HG02678 (cell line): Measurements from ENCODE around the gene BABAM2.

Experiments
- ATAC-seq: cut with Tn5 transposase; IDR thresholded peaks from one replicate; pipeline ENCODE4 v1.9.1; 2021; ENCODE audit warnings: mild to moderate bottlenecking, moderate library complexity; ENCODE audit not compliant: unreplicated experiment

The BABAM2 gene

DNA sequence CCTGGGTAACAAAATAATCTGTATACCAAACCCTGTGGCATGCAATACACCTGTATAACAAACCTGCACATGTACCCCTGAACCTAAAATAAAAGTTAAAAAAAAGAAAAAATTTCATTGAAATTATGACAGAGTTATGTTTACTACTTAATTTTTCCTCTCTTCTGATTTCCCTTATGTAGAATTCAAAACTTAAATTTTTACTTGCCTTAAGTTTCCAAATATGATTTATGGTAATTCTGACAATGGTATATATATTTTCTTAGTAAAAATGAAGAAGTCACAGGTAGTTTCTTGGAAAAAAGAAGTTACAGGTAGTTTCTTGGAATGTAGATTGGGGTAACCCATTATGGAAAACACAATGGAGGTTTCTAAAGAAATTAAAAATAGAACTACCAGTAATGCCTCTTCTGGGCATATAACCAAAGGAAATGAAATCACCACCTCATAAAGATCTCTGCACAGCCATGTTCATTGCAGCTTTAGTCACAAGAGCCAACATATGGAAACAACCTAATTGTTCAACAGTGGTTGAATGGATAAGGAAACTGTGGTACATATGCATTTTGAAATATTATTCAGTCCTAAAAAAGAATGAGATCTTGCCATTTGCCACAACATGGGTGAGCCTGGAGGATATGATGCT is 164.9 kb downstream of the BABAM2 start:
- no peak for ATAC-seq

DNA sequence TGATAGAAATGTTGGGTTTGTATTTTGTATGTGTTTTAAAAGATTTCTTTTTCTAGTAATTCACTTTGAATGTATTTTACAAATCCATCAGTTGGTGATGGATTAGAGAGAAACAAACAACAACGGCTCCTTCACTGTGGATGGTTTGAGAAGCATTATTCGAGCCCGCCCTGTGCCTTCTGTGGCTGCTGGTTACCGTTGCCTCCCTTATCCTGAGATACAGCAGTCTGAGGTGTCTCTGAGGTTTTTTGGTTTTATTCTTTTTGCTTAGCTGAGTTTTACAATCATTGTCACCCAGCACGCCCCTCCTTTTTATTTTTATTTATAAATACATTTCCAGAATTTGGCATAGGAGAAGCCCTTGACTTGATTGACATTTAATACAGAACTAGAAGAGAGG is 168.3 kb downstream of the BABAM2 start:
- ATAC-seq: no peak

DNA sequence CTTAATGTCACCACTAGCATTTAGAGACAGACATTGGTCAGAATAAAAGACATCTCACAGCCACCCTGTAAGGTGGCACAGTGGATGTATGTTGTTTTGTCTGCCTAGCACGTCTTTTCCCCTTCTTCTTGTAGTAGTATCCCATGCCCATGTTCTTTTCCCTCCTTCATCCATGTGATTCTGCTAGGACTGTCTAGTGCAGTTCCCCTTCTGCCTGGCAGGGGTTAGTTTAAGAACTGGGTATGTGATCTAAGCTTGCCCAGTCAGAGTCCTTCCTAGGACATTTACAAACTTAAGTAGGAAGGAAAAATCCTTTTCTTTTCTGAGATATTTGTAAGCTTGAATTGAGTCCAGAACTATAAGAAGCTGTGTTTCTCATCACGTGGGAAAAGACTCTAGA is 172.3 kb downstream of the BABAM2 start:
- ATAC-seq: no peak

DNA sequence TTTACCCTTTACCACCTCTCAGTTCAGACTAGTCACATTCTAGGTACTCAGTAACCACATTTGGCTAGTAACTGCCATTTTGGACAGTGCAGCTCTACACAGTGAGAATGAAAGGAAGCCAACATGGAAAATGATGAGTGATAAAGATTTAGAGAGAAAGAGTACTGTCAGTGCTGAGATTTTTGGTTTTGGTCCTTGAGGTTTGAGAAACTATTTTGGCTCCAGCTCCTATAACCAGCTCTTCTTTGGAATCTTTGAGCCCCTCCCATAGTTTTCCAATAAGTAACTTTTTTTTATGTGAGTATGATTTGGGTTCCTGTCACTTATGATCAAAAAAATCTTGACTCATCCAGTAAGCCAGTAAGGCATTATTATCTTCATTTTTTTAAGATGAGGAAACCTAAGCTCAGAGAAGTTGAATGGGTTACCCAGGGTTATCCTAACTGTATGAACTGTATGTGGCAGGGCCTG is 173.0 kb downstream of the BABAM2 start:
- no peak for ATAC-seq

DNA sequence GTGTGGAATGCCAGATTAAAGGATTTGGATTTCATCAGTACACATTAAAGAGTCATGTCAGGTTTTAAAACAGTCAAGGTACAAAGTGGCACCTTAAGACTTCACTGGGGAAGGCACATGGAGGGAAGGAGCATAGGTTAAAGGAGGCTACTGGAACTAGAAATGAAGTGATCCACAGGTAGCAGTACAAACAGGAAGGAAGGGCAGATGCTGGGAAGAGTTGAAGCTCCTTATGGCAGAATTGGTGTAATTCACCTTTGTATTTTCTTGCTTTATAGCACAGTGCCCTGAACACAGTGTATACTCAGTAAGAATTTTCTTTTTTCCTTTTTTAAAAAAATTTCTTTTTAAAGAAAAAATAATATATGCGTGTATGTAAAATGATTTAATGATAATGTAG is 177.1 kb downstream of the BABAM2 start:
- no peak for ATAC-seq

DNA sequence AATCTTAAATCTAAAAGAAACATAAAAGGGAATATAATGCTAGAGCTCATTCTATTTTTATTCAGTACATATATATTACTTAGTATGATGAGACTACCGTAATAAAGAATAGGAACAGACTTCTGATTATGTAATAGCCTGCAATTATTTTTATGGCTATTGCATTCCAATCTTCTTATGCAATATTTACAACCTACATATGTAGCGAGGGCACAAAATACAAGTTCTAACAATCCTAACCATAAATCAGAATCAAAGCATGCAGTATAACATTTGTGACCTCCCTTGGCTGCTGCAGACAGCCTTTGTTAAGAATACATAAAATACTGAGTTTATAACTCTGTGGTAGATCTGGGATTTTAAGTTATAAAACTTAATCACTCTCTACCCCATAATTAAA is 177.6 kb downstream of the BABAM2 start:
- ATAC-seq: no peak

DNA sequence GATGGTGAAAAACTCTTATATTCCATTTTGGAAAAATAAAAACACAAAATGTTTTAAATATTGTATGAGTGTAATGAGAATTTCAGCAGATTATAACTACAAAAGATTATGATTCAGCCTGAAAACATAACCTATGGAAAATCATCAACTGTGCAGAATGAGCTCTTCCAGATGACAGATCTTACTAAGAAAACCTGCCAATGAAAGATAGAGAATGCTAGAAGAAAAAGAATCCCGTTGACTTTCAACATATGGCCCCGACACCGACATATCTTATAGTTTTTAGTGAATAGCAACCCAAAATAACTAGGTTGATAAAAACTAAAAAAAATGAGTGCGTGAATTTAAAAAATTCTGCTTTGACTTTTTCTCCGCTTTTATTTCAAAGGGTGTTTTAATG is 178.0 kb downstream of the BABAM2 start:
- no peak for ATAC-seq

DNA sequence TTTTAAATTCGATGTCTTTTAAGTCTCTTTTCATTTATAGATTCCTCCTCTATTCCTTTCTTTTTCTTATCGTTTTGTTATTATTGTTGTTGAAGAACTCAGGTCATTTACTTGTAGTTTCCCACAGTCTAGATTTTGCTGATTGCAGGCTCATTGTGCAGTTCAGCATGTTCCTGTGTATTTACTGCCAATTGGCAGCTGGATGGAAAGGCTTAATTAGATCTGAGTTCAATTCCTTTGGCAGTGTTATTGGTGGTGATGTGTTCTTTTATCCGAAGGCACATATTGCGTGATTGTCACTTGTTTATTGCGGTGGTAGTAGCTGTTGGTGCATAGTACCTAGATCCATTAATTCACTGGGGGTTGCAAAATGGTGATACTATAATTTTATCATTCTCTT is 180.7 kb downstream of the BABAM2 start:
- ATAC-seq: no peak

DNA sequence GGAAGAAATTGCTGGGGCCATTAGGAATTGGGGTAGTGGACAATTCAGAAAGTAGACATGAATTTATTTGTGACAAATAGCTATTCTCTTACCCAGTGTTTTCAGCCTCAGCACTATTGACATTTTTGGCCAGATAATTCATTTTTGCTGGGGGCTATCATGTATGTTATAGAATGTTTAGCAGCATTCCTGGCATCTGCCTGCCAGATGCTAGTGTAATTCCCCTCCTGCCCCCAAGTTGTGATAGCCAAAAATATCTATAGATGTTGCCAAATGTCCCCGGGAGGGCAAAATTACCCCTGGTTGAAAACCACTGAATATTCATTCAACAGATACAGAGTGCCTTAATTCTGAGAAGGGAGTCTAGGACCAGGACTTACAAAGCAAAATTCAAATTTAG is 183.6 kb downstream of the BABAM2 start:
- ATAC-seq: no peak

DNA sequence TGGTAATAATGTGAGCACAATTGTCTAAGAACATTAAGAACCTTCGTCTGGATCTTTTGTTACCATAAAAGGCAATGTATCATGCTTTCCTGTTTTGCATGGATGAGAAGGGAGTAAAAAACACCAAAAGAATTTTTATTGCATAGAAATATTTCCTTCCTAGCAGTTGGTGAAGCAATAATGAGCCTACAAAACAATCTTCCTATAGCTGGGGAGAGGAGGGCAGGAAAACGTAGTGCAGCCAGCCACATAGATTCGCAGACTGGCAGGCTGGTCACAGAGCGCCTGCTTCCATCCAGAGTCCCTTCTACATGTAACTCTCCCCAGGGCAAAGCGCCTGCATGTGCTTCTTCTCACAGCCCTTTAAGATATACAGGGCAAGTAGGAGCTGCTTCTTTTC is 190.4 kb downstream of the BABAM2 start:
- ATAC-seq: no peak

DNA sequence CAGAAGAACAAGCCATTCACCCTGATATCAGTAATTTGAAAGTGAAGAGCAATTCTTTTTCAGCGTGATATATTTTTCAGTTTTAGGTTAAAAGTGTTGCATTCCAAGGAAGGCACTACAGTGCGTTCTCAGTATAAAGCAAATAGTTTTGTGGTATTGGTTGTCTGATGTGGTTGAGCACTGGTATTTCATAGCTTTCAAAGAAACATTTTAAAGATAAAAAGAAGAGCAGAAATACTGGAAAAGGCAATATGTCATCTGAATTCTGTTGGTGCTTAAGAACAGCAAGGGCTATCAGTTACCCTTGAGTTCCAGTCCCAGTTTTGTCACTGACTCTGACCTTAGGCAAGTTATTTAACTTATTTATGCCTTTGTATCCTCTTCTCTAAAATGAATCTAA is 191.6 kb downstream of the BABAM2 start:
- ATAC-seq: no peak

DNA sequence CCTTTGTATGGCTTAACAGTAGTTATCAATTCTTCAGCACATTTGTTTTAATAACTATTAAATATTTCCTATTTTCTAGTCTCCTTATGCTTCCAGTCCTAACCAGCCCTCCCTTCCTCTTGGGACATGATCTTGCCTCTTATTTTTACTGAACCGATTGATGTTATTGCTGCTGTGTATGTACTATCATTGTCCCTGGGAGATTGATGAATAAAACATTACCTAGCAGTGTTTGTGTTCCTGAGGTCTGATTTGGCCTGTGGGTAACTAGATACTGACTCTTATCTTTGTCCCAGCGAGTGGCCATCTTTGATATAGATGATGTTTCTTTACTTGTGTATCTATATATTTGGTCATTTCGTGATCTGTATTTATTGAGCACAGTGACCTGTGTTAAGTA is 192.9 kb downstream of the BABAM2 start:
- no peak for ATAC-seq

DNA sequence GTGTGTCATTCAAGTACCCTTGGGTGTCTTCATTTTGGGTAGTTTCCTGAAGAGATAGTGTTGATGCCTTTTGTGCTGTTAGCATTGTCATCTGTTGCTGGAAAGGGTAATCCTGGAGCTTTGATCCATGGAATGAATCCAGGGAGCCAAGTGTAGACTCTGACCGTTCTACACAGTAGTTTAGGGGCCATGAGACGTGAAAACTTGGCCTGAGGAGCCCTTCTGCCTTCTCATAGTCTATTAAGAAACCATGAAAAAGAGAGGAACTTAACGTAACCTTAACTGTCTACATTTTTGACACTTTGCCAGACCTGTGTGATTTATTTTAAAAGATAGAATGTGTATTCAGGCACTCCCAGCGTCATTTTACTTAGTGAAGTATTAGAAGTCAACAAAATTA is 194.0 kb downstream of the BABAM2 start:
- ATAC-seq: no peak

DNA sequence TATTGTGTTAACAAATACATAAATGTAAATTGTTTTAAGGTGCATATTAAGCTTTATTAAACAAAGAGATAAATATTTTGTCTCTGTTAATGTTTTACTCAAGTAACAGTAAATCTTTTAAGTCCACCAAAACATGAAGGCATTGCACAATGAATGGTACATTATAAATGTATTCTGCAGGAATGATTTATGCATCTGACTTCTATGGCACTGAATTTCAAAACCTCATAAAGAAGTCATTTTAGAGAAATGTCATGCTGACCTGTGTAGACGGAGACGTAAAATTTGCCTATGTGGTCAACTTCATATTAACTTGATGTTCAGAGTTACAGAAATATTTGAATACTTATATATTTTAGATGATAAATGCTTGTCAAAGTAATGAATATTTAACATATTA is 194.7 kb downstream of the BABAM2 start:
- ATAC-seq: no peak

DNA sequence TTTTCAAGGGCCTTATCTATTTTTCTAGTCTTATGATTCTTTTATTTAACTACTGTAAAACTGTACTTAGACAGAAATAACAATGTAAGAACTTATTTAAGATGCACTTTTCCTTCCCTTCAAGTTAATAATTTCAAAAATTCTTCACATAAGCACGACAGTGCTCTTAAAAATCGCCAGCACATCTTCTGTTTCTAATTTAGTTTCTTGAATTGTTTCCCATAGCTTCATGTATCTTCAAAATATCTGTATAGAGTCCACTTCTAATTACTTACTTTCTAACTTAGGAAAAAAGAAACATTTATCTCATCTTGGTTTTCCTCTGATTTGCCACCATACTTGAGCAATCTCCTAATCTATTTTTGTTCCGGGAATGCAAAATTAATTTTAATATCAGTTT is 196.1 kb downstream of the BABAM2 start:
- ATAC-seq: no peak

DNA sequence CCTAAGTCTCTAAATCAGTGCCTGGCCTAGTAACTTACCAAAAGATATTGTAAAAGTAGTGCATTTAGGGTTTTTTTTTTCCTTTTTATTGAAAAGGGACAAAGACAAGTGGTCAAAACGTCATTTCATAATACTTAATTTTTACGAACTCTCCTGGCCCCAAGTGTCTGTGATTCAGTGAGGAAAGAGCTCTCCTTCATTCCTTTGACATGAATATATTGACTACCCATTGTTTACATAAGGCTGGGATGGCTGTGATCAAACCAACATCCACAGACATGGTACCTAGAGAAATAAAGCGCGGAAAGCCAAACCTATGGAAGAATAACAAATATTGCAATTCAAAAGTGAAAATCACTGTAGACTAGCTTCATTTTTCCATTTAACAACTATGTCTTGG is 198.4 kb downstream of the BABAM2 start:
- no peak for ATAC-seq

DNA sequence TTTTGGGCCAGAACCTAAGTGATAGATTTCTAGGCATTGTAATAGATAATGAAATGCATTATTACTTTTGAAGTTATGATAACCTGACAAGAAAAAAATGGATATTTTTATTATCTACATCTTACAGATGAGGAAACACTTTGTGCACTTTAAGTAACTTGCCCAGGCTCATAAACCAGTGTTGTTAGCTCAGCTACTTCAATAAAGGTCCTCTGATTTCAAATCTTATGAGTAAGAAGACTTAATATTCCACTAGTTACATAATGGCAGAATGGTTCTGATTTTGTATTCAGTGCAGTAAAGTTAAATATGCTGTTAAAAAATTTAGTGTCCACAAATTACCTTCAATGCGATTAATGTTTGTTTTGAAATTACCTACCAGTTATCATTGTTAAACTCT is 199.0 kb downstream of the BABAM2 start:
- ATAC-seq: no peak

DNA sequence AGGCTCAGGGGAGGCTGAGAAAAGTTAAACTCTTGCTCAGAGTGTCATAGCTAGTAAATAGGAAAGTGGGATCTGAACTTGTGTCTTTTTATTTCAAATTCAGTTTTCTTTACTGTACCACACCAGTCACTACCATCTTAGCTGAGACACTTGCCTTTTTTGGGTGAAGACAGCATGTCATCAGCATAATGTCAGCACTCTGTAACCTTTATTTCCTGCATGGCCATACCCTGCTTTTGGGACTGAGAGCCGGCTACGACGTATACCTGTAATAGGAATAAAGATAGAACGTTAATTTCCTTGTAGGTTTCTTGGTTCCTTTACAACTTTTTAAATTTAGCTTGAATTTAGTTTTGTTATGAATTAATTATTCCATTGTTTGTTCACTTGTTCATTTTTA is 202.8 kb downstream of the BABAM2 start:
- ATAC-seq: no peak

DNA sequence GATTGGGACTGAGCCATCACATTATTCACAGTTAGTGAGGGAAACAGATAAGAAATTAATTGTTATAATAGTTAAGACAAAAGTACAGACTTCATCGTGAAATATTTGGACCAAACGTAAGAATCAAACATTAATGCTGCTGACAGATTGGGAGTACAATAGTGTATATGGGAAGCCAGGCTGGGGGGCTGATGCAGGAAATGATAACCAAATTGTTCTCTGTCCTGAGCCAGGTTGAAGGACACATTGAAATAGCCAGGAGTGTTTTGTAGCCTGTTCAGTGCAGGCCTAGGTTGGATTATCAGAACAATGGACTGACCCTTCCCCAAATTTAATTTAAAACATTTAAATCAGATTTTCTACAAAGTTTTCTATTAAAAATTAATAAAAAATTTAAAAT is 203.2 kb downstream of the BABAM2 start:
- ATAC-seq: no peak

DNA sequence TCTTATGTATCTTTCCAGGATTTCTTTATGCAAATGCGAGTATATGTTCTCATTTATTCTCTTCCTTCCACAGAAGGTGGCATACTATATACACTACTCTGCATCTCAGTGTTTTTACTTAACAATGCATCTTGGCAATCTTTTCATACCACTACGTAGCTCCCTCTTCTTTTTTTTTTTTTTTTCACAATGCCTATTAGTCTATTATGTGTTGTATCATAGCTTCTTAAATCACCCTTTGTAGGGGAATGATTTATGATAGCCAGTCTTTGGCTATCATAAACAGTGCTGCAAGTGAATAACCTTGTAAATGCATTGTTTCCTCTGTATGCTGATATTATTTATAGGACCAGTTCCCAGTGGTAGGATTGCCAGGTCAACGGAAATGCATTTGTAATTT is 204.2 kb downstream of the BABAM2 start:
- no peak for ATAC-seq

DNA sequence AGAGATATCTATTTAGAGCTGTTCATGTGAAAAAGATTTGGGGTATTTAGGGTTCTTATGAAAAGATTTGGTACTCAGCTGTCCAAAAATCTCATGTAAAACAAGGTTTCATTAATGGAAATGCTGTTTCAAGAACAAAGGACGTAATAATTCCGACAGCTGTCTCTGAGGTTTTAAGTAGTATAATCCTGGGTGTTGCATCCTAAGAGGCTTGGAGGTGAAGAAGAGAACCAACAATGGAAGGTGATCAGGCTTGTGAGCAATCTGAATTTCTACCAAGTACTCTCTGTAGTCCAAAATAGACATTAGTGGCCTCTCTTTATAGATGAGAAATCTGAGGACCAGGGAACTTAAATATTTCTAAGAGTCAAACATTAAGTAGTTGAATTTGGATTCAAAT is 205.1 kb downstream of the BABAM2 start:
- ATAC-seq: no peak

DNA sequence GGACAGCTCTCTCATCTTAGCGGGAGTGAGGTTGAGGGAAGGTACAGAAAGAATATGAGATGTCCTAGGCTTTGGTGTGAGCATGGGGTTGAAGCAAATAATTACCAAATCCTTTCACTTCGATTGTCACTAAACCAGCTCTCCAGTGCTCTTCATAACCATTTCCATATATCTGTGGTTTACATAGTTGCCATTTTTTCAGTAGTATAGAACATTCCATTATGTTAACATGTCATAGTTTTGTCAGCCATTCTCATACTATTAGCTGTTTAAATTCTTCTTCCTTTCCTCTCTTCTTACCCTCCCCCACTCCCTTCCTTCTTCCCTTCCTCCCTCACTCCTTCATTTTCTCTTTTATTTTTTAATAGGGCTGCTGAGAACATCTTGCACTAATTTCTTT is 205.9 kb downstream of the BABAM2 start:
- no peak for ATAC-seq

DNA sequence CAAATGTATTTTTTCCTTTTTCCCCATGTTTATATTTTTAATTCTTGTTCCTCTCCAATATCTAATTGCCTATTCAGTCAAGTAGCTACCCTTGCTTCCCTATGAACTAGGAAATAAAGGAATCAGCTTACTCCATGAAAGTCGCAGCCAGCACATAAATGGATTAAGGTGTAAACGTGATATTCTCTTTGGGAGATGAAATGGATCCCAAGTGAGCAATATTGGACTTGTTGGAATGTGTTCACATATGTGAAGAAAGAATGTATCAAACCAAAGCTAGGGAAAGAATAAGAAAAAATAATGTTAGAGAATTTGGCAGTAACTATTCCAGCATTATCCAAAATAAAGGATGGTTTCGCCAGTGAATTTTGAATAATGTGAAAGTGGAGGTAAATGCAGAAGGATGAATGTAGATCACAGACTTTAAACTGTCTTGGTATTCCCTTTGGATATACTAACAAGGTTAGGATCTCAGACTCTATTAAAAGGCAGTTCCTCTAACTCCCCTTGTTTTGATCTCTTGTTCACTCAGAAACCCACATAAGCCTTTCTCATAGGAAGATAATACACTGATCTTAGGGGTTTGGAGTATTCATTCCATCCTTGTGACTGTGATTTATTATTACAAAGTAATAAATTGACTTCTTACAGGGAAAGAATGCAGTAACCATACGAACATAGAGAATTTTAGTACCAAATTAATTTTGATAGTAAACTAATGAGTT is 208.1 kb downstream of the BABAM2 start:
- no peak for ATAC-seq
